Karpas-422 (cell line): ENCODE results near the gene PGM2. TPM values are rescaled to one million over a fixed set of nuclear protein-coding genes. Genes with fewer than 3 reads are reported as not detected.
"Not testable (repeated sequence)": the region's sequence is repeated elsewhere in the genome, so short reads cannot be mapped to it uniquely, and the experiment has no call there.

Experiments
- DNase-seq: peaks from one replicate; pipeline ENCODE4 v3.0.0-alpha.2; 2015
- H2AFZ ChIP-seq: fragments of 200-600 bp; sonication (generic); 2 replicates; pipeline ENCODE4 v1.6.1; 2014; ENCODE audit warnings: antibody characterized with exemption, low read length, mixed read lengths
- H3K27ac ChIP-seq: fragments of 200-600 bp; sonication (generic); 2 replicates; pipeline ENCODE4 v1.5.1; 2014; ENCODE audit warnings: mild to moderate bottlenecking, low read length, moderate library complexity
- H3K27me3 ChIP-seq: fragments of 200-600 bp; sonication (generic); 2 replicates; pipeline ENCODE4 v1.6.1; 2014; ENCODE audit warnings: low read length, mixed read lengths
- H3K36me3 ChIP-seq: fragments of 200-600 bp; sonication (generic); 2 replicates; pipeline ENCODE4 v1.6.1; 2014; ENCODE audit warnings: low read length, mixed read lengths; ENCODE audit not compliant: insufficient read depth
- H3K4me1 ChIP-seq: fragments of 200-600 bp; sonication (generic); 2 replicates; pipeline ENCODE4 v1.6.1; 2014; ENCODE audit warnings: mild to moderate bottlenecking, low read length, mixed read lengths
- H3K4me2 ChIP-seq: fragments of 200-600 bp; sonication (generic); 2 replicates; pipeline ENCODE4 v1.6.1; 2014; ENCODE audit warnings: low read length, low read depth, mild to moderate bottlenecking; ENCODE audit not compliant: poor library complexity, severe bottlenecking
- H3K4me3 ChIP-seq: fragments of 200-600 bp; sonication (generic); 2 replicates; pipeline ENCODE4 v1.5.1; 2014; ENCODE audit warnings: mild to moderate bottlenecking, antibody characterized with exemption, low read length, mixed read lengths
- H3K79me2 ChIP-seq: fragments of 200-600 bp; sonication (generic); 2 replicates; pipeline ENCODE4 v1.6.1; 2014; ENCODE audit warnings: mild to moderate bottlenecking, low read length, mixed read lengths
- H3K9ac ChIP-seq: fragments of 200-600 bp; sonication (generic); 2 replicates; pipeline ENCODE4 v1.6.0; 2014; ENCODE audit warnings: low read length
- H3K9me2 ChIP-seq: fragments of 200-600 bp; sonication (generic), shearing (Covaris generic); replicated peaks from 2 replicates; pipeline ENCODE4 v1.6.0; 2014; ENCODE audit warnings: mild to moderate bottlenecking, low read length, moderate library complexity; ENCODE audit not compliant: insufficient read depth
- H3K9me3 ChIP-seq: fragments of 300-700, 200-600 bp; sonication (generic); 2 replicates; pipeline ENCODE4 v1.6.1; 2014; ENCODE audit warnings: low read length, mixed read lengths
- H4K20me1 ChIP-seq: fragments of 200-600 bp; sonication (generic); 2 replicates; pipeline ENCODE4 v1.6.1; 2014; ENCODE audit warnings: mild to moderate bottlenecking, antibody characterized with exemption, low read length, low read depth; ENCODE audit not compliant: insufficient read depth
- total RNA-seq: library from RNA; depleted of rRNA; stranded (reverse); fragments of >200 nt; shearing (Covaris generic); gene quantifications from 2 replicates; pipeline ENCODE4 v1.2.3, GENCODE V29; 2014; ENCODE audit warnings: low replicate concordance

The PGM2 gene
- total RNA-seq, 1 experiment from 2014 or later = 40.3 TPM

DNA sequence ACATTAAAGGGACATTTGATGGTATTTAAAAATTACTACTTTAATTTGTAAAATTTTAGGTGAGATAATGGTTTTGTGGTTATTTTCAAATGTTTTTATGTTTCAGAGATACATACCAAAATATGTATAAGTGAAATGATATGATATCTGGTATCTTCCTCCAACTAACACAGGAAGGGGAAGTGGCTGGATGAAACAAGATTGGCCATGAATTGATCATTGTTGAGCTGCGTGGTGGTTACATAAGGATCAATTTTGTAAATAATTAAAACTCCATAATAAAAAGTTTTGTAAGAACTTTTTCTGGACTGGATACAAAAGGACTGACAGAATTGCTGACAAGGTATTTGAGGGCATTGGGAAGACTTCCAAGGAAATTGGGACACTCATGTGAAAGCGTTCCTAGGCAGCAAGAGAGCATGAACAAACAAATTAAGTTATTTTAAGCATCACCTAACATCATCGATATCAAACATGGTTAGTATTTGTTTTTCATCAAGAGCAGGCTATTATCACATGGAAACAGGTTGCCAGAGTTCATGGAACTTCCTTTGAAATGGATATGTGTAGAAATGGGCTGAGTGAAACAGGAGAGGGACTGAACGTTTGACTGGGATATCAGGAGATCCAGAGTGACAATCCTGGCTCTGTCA, 4.4 kb upstream of the PGM2 start:
- H3K4me2 ChIP-seq = no peak overlapping the region
- H3K4me3 ChIP-seq = no peak overlapping the region
- H3K27me3 ChIP-seq = no peaks in the 10 kb centered on the region
- H2AFZ ChIP-seq = no peak overlapping the region
- H3K79me2 ChIP-seq = peaks cover 5% of the 10 kb centered on the region
- H3K4me1 ChIP-seq = peaks cover 6% of the 10 kb centered on the region
- no peak overlapping the region for H3K27ac ChIP-seq
- H3K9me3 ChIP-seq = no peaks in the 10 kb centered on the region
- no peaks in the 10 kb centered on the region for H3K36me3 ChIP-seq
- H3K9me2 ChIP-seq = no peaks in the 10 kb centered on the region
- no peaks in the 10 kb centered on the region for H4K20me1 ChIP-seq
- H3K9ac ChIP-seq = no peak overlapping the region
- no peak for DNase-seq

DNA sequence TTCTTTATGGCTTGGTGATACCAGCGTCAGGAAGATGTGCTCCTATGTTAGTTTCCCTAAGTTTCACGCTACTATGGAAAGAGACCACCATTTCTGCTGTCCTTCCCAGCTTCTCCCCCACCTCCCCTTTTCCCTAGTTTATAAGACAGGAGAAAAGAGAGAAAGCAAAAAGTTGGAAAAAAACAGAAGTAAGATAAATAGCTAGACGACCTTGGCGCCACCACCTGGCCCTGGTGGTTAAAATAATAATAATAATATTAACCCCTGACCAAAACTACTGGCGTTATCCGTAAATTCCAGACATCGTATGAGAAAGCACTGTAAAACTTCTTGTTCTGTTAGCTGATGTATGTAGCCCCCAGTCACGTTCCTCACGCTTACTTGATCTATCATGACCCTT, 985 bp upstream of the PGM2 start:
- not testable (repeated sequence) for H3K27me3 ChIP-seq, H3K9me2 ChIP-seq, H4K20me1 ChIP-seq, H3K27ac ChIP-seq, DNase-seq, H3K9me3 ChIP-seq
- Histone ChIP-seq H3K4me1 (peaks cover 22% of the 10 kb centered on the region), H3K4me3 (peak overlapping the region; percentile 92), H3K79me2 (peaks cover 37% of the 10 kb centered on the region), H2AFZ (peak overlapping the region; percentile 68), H3K4me2 (peak overlapping the region; percentile 96), H3K36me3 (peaks cover 12% of the 10 kb centered on the region), H3K9ac (peak overlapping the region; percentile 94)

GRCh38 chr4:37825968-37826294, 555 bp upstream of the PGM2 start:
- peak; percentile 70 for DNase-seq
- peak overlapping the region; percentile 92 for H3K4me3 ChIP-seq
- peaks cover 38% of the 10 kb centered on the region for H3K79me2 ChIP-seq
- H3K4me1 ChIP-seq = peaks cover 22% of the 10 kb centered on the region
- H3K9me3 ChIP-seq = no peaks in the 10 kb centered on the region
- no peaks in the 10 kb centered on the region for H3K27me3 ChIP-seq
- H3K9me2 ChIP-seq = no peaks in the 10 kb centered on the region
- H3K27ac ChIP-seq = 0 out of 2 replicates have a peak overlapping the region, but pooled peaks have one; percentile 10
- peak overlapping the region; percentile 96 for H3K4me2 ChIP-seq
- H3K9ac ChIP-seq = peak overlapping the region; percentile 94
- H4K20me1 ChIP-seq = no peaks in the 10 kb centered on the region
- peak overlapping the region; percentile 68 for H2AFZ ChIP-seq
- H3K36me3 ChIP-seq = peaks cover 14% of the 10 kb centered on the region

GRCh38 chr4:37827030-37827685, 672 bp downstream of the PGM2 start:
- Histone ChIP-seq H3K27ac (no peak overlapping the region), H3K4me2 (peak overlapping the region; percentile 96), H3K4me1 (peaks cover 22% of the 10 kb centered on the region), H3K4me3 (peak overlapping the region; percentile 92), H4K20me1 (no peaks in the 10 kb centered on the region), H2AFZ (peak overlapping the region; percentile 47; the same call in 1 of the 2 replicates), H3K36me3 (peaks cover 25% of the 10 kb centered on the region), H3K79me2 (peaks cover 44% of the 10 kb centered on the region), H3K27me3 (no peaks in the 10 kb centered on the region), H3K9me2 (no peaks in the 10 kb centered on the region), H3K9me3 (no peaks in the 10 kb centered on the region), H3K9ac (peak overlapping the region; percentile 94)
- no peak for DNase-seq

- H3K36me3 ChIP-seq = peaks cover 31% of the 10 kb centered on the region
- H3K79me2 ChIP-seq = peaks cover 49% of the 10 kb centered on the region
- H3K4me1 ChIP-seq = peaks cover 22% of the 10 kb centered on the region
- H4K20me1 ChIP-seq = no peaks in the 10 kb centered on the region
- H3K9me2 ChIP-seq = no peaks in the 10 kb centered on the region
- peak; percentile 41 for DNase-seq
- H3K9ac ChIP-seq = peak overlapping the region; percentile 94
- H3K4me2 ChIP-seq = peak overlapping the region; percentile 96
- peak overlapping the region; percentile 92 for H3K4me3 ChIP-seq
- H3K27me3 ChIP-seq = no peaks in the 10 kb centered on the region
- no peak overlapping the region for H3K27ac ChIP-seq
- no peak overlapping the region for H2AFZ ChIP-seq
- no peaks in the 10 kb centered on the region for H3K9me3 ChIP-seq
Measured at GRCh38 chr4:37827802-37828321, 1.4 kb downstream of the PGM2 start.

DNA sequence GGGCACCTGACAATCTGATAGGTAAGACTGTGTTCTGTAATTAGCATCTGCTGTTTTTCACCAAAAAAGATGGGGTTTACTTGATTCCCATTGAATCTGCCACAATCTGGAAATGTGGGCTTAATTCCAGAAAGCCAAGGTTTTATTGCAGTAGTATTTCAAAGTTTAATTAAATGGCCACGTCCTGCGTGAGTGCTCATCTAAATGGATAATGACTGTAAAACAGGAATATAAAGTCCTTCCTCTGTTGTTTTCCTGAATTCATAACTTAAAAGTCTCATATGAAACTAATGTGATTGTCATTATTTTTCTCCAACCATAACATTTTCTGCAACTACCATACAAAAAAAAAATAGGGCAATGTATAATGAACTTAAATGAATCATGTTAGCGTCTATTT, 2.4 kb downstream of the PGM2 start:
- Histone ChIP-seq H3K4me2 (peak overlapping the region; percentile 96), H4K20me1 (no peaks in the 10 kb centered on the region), H3K4me3 (no peak overlapping the region), H3K36me3 (peaks cover 36% of the 10 kb centered on the region), H3K9me3 (no peaks in the 10 kb centered on the region), H3K4me1 (peaks cover 22% of the 10 kb centered on the region), H3K9ac (no peak overlapping the region), H2AFZ (no peak overlapping the region), H3K79me2 (peaks cover 54% of the 10 kb centered on the region), H3K9me2 (no peaks in the 10 kb centered on the region), H3K27me3 (no peaks in the 10 kb centered on the region), H3K27ac (no peak overlapping the region)
- no peak for DNase-seq

DNA sequence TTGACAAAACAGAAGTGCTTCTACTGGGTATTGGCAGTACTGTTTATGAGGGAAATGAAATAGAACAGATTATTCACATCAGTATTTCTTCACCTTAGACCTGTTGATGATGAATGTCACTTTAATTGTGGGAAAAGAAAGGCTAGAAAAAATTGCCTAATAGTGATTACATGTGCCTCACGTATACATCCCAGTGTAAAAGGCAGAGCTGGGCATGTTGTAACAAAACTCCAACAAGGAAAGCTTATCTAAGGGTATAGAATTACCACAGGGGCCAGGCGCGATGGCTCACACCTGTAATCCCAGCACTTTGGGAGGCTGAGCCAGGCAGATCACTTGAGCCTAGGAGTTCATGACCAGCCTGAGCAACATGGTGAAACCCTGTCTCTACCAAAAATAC, 4.2 kb downstream of the PGM2 start:
- Histone ChIP-seq H3K27me3 (no peaks in the 10 kb centered on the region), H3K9me2 (no peaks in the 10 kb centered on the region), H3K9ac (no peak overlapping the region), H3K36me3 (peaks cover 45% of the 10 kb centered on the region), H2AFZ (no peak overlapping the region), H4K20me1 (no peaks in the 10 kb centered on the region), H3K4me1 (peaks cover 17% of the 10 kb centered on the region), H3K27ac (no peak overlapping the region), H3K4me3 (no peak overlapping the region), H3K9me3 (no peaks in the 10 kb centered on the region), H3K79me2 (peaks cover 60% of the 10 kb centered on the region), H3K4me2 (no peak overlapping the region)
- DNase-seq = no peak

DNA sequence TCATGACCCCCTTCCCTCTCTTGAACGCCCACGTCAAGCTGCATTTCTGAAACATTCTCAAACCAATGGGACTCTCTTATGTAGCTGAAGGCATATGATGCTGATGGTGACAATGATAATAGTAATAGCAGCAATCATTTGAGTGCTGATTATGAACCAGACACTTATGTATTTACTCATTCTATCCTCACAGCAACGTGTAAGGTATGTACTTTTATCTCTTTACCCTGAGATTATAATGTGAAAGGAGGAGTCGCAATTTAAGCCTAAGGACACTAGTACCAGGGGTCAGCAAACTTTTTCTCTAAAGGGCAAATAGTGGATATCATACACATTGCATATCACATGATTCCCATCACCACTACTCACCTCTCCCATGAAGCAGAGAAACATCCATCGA, 8.5 kb downstream of the PGM2 start:
- Histone ChIP-seq H3K79me2 (peaks cover 32% of the 10 kb centered on the region), H3K4me3 (no peak overlapping the region), H3K36me3 (peaks cover 56% of the 10 kb centered on the region)

More for the DNA sequence above, 8.5 kb downstream of the PGM2 start:
- H3K9me3 ChIP-seq = no peaks in the 10 kb centered on the region
- no peaks in the 10 kb centered on the region for H3K4me1 ChIP-seq
- H3K9me2 ChIP-seq = no peaks in the 10 kb centered on the region
- no peak overlapping the region for H3K9ac ChIP-seq
- no peak for DNase-seq
- no peaks in the 10 kb centered on the region for H4K20me1 ChIP-seq
- no peak overlapping the region for H3K27ac ChIP-seq
- no peak overlapping the region for H3K4me2 ChIP-seq
- H3K27me3 ChIP-seq = no peaks in the 10 kb centered on the region
- H2AFZ ChIP-seq = no peak overlapping the region
